ENCODE data around the gene SNX12. TPM values are rescaled to one million over a fixed set of nuclear protein-coding genes. Genes with fewer than 3 reads are reported as not detected.

Gene SNX12
- total and polyA plus RNA-seq, 4 donors = 22.7 to 67.7 (median 38.5) TPM

DNA sequence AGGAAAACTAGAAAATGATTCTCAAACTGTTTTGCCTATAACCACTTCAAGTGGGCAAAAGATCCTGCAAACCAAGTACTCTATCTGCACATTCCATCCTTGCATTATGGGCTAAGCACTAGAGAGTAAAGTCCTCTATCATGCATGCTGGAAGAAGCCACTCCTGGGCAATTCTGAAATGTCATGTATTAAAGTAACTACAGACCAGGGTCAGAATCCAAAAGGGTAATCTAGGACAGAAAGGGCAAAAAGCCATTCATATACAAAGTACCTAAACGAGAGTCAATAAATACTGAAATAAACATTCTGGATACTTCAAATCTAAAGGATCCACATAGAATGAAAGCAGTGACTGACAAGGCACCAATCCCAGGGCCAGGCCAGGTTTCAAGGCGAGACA is 1.0 kb downstream of the SNX12 start:
- TF ChIP-seq, protein P1, sequence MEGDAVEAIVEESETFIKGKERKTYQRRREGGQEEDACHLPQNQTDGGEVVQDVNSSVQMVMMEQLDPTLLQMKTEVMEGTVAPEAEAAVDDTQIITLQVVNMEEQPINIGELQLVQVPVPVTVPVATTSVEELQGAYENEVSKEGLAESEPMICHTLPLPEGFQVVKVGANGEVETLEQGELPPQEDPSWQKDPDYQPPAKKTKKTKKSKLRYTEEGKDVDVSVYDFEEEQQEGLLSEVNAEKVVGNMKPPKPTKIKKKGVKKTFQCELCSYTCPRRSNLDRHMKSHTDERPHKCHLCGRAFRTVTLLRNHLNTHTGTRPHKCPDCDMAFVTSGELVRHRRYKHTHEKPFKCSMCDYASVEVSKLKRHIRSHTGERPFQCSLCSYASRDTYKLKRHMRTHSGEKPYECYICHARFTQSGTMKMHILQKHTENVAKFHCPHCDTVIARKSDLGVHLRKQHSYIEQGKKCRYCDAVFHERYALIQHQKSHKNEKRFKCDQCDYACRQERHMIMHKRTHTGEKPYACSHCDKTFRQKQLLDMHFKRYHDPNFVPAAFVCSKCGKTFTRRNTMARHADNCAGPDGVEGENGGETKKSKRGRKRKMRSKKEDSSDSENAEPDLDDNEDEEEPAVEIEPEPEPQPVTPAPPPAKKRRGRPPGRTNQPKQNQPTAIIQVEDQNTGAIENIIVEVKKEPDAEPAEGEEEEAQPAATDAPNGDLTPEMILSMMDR (IDR thresholded peaks at IDR 0.05; ENCODE audit: control extremely low read depth, extremely low read depth) = no peak
- Histone ChIP-seq H3K9me3 (ENCODE audit: control insufficient read depth in 4 of 4, insufficient read depth in 3 of 4, low read length in 3 of 4) (peaks cover 0 to 4% (median 0%) of the 10 kb centered on the region in 4 donors), H3K27ac (ENCODE audit: low read depth in 1 of 2, low read length in 1 of 2) (peak overlapping the region; percentile 73 to 82), H3K4me3 (peak overlapping the region; percentile 51), H3K9ac (ENCODE audit: insufficient read depth in 1 of 2, low read length in 2 of 2) (peak overlapping the region; percentile 11 to 82), H3K4me1 (ENCODE audit: control insufficient read depth in 5 of 5, insufficient read depth in 5 of 5, low read length in 5 of 5) (peaks cover 0 to 4% (median 0%) of the 10 kb centered on the region in 5 donors), H3K27me3 (ENCODE audit: control insufficient read depth in 3 of 3, insufficient read depth in 3 of 3, low read length in 2 of 3) (no peaks in the 10 kb centered on the region), H3K36me3 (ENCODE audit: control insufficient read depth in 4 of 4, insufficient read depth in 4 of 4, low read length in 4 of 4) (peaks cover 0 to 4% (median 1%) of the 10 kb centered on the region in 4 donors)
- no peak for DNase-seq
- ATAC-seq (ENCODE audit: insufficient read depth, low FRiP score) = no peak
- WGBS, 2 donors = 12 to 34% methylated on average over 2 of the region's 2 CpGs

DNA sequence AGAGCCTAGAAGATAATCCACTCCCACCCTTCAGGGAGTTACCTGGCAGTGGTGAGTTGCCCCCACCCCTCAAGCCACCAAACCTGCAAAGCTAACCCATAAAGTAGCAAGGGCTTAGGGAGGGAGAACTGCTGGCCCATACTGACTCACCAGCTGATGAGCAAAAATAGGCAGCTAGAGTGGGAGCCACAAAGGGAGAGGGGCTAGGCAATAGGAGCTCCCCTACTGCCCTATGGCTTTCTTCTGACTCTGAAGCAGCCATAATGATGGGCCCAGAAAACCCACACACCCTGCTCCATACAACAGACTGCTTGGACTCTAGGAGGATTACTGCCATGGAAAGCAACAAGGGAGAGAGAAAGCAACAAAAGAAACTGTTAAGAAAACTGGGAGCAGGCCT is 8.0 kb downstream of the SNX12 start:
- Histone ChIP-seq H3K9me3 (ENCODE audit: control insufficient read depth in 4 of 4, insufficient read depth in 3 of 4, low read length in 3 of 4) (peaks cover 0 to 2% (median 0%) of the 10 kb centered on the region in 4 donors), H3K27me3 (ENCODE audit: control insufficient read depth in 3 of 3, insufficient read depth in 3 of 3, low read length in 2 of 3) (peaks cover 0 to 6% (median 0%) of the 10 kb centered on the region in 3 donors), H3K9ac (ENCODE audit: insufficient read depth in 1 of 2, low read length in 2 of 2) (no peak overlapping the region), H3K4me3 (no peak overlapping the region), H3K27ac (ENCODE audit: low read depth in 1 of 2, low read length in 1 of 2) (no peak overlapping the region), H3K36me3 (ENCODE audit: control insufficient read depth in 4 of 4, insufficient read depth in 4 of 4, low read length in 4 of 4) (peaks cover 0 to 9% (median 6%) of the 10 kb centered on the region in 4 donors), H3K4me1 (ENCODE audit: control insufficient read depth in 5 of 5, insufficient read depth in 5 of 5, low read length in 5 of 5) (no peaks in the 10 kb centered on the region)
- no peak for DNase-seq
- TF ChIP-seq, protein P1 (IDR thresholded peaks at IDR 0.05; ENCODE audit: control extremely low read depth, extremely low read depth) = no peak
- ATAC-seq (ENCODE audit: insufficient read depth, low FRiP score) = no peak

DNA sequence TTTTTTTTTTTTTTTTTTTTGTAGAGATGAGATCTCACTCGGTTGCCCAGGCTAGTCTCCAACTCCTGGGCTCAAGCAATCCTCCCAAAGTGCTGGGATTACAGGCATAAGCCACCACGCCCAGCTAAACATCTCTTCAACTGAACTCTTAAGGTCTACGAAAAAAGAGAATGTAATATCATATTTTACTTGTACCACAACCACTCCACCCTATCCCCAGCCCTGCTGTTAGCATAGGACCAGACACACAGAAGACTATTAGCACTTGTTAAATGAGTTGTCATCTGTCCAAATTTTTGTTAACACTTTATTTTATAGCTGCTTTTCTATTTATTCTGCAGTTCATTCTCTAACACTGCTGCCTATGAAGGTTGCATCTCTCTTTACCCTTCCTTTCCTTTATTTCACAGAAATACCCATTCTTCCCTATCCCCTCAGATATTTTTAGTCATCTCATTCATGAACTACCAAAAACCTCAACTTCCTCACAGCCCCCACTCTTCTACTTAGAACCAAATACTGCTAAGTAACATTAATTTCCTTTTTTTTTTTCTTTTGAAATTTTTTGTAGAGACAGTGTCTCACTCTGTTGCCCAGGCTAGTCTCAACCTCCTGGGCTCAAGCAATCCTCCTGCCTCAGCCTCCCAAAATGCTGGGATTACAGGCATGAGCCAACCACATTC is 10.1 kb downstream of the SNX12 start:
- TF ChIP-seq, protein P1 (IDR thresholded peaks at IDR 0.05; ENCODE audit: control extremely low read depth, extremely low read depth) = no peak
- no peak for ATAC-seq (ENCODE audit: insufficient read depth, low FRiP score)
- Histone ChIP-seq H3K27ac (ENCODE audit: low read depth in 1 of 2, low read length in 1 of 2) (no peak overlapping the region), H3K9me3 (ENCODE audit: control insufficient read depth in 4 of 4, insufficient read depth in 3 of 4, low read length in 3 of 4) (peaks cover 0 to 2% (median 0%) of the 10 kb centered on the region in 4 donors), H3K4me3 (no peak overlapping the region), H3K9ac (ENCODE audit: insufficient read depth in 1 of 2, low read length in 2 of 2) (no peak overlapping the region), H3K4me1 (ENCODE audit: control insufficient read depth in 5 of 5, insufficient read depth in 5 of 5, low read length in 5 of 5) (no peaks in the 10 kb centered on the region), H3K27me3 (ENCODE audit: control insufficient read depth in 3 of 3, insufficient read depth in 3 of 3, low read length in 2 of 3) (peaks cover 0 to 6% (median 0%) of the 10 kb centered on the region in 3 donors), H3K36me3 (ENCODE audit: control insufficient read depth in 4 of 4, insufficient read depth in 4 of 4, low read length in 4 of 4) (peaks cover 0 to 9% (median 6%) of the 10 kb centered on the region in 4 donors)
- DNase-seq = no peak
- 63 to 65% methylated on average over 2 to 3 of the region's 3 CpGs for WGBS, 2 donors
